ENCODE measurements around the gene PPP2R5C. TPM values are rescaled to one million over a fixed set of nuclear protein-coding genes. Genes with fewer than 3 reads are reported as not detected.

Gene PPP2R5C
- total and polyA plus RNA-seq, 2 experiments from 2014 or later: 60.4 to 84.9 TPM

DNA sequence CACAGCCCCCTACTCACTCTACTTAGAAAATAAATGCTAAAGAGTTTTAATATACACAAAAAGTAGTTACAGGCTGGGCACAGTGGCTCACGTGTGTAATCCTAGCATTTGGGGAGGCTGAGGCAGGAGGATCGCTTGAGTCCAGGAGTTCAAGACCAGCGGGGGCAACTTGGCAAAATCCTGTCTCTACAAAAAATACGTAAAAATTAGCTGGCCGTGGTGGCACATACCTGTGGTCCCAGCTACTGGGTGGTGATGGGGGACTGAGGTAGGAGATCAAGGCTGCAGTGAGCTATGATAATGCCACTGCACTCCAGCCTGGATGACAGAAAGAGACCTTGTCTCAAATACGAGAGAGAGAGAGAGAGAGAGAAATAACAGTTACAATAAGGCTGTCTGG, 193.0 kb downstream of the PPP2R5C start:
- DNase-seq (ENCODE audit: low read depth in 1 of 2, low spot score in 1 of 2): no peak
- TF ChIP-seq, protein P1, sequence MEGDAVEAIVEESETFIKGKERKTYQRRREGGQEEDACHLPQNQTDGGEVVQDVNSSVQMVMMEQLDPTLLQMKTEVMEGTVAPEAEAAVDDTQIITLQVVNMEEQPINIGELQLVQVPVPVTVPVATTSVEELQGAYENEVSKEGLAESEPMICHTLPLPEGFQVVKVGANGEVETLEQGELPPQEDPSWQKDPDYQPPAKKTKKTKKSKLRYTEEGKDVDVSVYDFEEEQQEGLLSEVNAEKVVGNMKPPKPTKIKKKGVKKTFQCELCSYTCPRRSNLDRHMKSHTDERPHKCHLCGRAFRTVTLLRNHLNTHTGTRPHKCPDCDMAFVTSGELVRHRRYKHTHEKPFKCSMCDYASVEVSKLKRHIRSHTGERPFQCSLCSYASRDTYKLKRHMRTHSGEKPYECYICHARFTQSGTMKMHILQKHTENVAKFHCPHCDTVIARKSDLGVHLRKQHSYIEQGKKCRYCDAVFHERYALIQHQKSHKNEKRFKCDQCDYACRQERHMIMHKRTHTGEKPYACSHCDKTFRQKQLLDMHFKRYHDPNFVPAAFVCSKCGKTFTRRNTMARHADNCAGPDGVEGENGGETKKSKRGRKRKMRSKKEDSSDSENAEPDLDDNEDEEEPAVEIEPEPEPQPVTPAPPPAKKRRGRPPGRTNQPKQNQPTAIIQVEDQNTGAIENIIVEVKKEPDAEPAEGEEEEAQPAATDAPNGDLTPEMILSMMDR (IDR thresholded peaks at IDR 0.05; ENCODE audit: low read depth, low read length): no peak
- H3K9me3 ChIP-seq (ENCODE audit: low read depth): no peaks in the 10 kb centered on the region
- H3K27me3 ChIP-seq: no peaks in the 10 kb centered on the region
- no peaks in the 10 kb centered on the region for H3K36me3 ChIP-seq
- H3K4me1 ChIP-seq (ENCODE audit: low read depth): no peaks in the 10 kb centered on the region
- no peak overlapping the region for H3K4me3 ChIP-seq
- no peak overlapping the region for H3K27ac ChIP-seq

DNA sequence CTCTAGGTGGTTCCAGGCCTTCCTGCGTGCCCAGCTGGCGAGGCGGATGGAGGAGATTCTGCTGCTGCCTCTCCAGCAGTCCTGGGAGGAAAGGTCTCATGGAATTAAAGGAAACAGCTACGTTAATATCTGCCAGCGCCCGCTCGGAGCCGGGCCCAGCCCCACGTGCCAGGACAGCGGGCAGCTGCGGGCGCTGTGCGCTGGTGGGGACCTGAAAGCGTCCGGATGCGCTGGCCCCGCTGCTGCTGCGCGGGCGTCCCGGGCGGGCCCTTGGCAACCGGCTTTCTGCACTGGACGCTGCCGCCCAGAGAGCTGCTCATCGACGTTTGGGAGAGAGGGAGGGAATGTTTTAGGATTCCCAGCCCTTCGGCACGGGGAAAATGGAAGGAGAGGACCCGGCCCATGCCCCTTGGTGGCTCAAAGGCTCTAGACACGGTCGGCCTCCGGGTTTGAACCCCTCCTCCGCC, 194.2 kb downstream of the PPP2R5C start:
- Histone ChIP-seq H3K4me1 (ENCODE audit: low read depth) (no peaks in the 10 kb centered on the region), H3K36me3 (no peaks in the 10 kb centered on the region), H3K27me3 (no peaks in the 10 kb centered on the region), H3K9me3 (ENCODE audit: low read depth) (no peaks in the 10 kb centered on the region), H3K4me3 (no peak overlapping the region), H3K27ac (no peak overlapping the region)
- DNase-seq (ENCODE audit: low read depth in 1 of 2, low spot score in 1 of 2): no peak
- TF ChIP-seq, protein P1 (IDR thresholded peaks at IDR 0.05; ENCODE audit: low read depth, low read length): no peak

DNA sequence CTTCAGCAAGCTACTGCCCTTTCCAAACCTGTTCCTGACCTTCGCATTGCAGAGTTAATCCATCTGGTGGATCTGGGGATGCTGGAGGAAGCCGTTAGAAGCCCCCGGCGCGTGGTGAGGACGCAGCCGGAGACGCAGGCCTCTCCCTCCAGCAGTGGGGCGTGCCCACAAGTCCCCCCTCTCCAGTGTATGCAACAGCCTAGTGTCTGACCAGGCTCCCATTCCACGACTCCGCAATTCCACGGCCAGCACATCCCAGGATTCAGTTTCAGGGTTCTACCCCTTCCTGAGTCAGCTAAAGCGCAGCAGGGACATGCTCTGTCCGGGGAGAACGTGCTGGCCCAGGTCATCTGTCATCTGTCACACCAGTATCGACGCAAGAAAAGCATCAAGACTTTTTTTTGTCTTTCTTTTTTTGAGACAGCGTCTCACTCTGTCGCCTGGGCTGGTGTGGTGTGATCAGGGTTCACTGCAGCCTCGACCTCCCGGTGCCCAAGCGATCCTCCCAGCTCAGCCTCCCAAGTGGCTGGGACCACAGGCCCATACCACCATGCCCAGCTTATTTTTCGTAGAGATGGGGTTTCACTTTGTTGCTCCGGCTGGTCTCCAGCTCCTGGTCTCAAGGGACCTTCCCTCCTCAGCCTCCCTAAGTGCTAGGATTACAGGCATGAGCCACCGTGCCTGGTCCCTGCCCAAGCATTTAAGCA, 194.8 kb downstream of the PPP2R5C start:
- TF ChIP-seq, protein P1 (IDR thresholded peaks at IDR 0.05; ENCODE audit: low read depth, low read length): no peak
- no peaks in the 10 kb centered on the region for H3K9me3 ChIP-seq (ENCODE audit: low read depth)
- no peak for DNase-seq (ENCODE audit: low read depth in 1 of 2, low spot score in 1 of 2)
- H3K27me3 ChIP-seq: no peaks in the 10 kb centered on the region
- no peak overlapping the region for H3K4me3 ChIP-seq
- no peaks in the 10 kb centered on the region for H3K36me3 ChIP-seq
- no peaks in the 10 kb centered on the region for H3K4me1 ChIP-seq (ENCODE audit: low read depth)
- no peak overlapping the region for H3K27ac ChIP-seq

DNA sequence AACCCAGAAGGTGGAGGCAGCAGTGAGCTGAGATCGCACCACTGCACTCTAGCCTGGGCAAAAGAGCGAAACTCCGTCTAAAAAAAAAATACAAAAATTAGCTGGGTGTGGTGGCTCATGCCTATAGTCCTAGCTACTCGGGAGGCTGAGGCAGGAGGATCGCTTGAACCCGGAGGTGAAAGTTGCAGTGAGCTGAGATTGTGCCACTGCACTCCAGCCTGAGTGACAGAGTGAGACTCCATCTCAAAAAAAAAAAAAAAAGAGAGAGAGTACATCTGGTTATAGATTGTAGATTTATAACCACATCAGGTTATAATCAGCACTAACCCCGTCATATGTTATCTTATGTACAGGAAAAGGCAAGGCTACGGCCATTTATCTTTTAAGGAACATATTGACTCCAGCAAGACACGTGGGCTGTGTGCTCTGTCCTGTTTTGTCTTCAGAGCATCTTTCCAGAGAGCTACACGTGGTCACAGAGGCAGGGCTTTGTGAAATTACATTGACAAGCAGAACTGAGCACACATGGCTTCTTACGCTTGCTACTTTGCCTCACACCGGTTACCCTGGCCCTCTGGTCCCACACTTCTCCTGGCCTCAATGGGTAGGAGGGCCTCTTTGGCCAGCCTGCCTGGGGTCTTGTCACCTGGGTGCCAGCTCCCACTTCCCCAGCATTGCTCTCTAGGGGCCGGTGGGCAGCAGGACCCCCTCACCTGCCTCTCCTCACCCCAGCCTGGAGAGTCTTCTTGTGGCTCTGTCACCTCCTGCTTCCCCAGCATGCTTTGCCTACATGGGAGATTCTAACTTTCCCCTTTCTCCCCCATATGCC, 196.1 kb downstream of the PPP2R5C start:
- Histone ChIP-seq H3K27me3 (no peaks in the 10 kb centered on the region), H3K36me3 (no peaks in the 10 kb centered on the region), H3K4me3 (no peak overlapping the region), H3K4me1 (ENCODE audit: low read depth) (no peaks in the 10 kb centered on the region), H3K9me3 (ENCODE audit: low read depth) (no peaks in the 10 kb centered on the region), H3K27ac (no peak overlapping the region)
- no peak for DNase-seq (ENCODE audit: low read depth in 1 of 2, low spot score in 1 of 2)
- TF ChIP-seq, protein P1 (IDR thresholded peaks at IDR 0.05; ENCODE audit: low read depth, low read length): no peak

DNA sequence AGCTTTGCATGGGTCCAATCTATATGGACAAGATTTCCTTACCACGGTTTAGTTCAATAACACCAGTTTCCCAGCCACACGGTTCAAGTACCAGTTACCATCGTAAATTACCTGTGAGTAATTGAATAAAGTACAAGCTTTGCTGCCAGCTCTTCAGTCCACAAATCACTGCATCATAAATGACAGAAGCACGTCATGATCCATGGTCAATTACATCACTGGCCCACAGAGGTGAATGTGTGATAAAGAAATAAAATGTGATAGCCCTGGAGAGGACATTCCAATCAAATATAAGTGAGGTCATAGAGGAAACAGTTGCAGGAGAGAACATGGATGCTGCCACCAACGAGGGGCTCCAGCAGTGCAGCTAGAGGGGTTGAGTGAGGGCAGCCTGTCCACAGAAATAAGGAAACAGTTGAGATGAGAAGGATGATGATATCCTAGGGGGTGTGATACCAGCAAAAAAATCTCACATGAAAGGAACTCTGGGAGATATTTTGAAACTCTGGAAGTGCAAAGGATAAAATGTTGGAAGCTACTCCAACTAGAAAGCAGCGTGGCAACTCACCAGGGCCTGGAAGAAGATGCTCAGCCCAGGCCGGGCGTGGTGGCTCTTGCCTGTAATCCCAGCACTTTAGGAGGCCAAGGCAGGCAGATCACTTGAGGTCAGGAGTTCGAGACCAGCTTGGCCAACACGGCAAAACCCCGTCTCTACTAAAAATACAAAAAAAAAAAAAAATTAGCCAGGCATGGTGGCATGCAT, 197.1 kb downstream of the PPP2R5C start:
- TF ChIP-seq, protein P1 (IDR thresholded peaks at IDR 0.05; ENCODE audit: low read depth, low read length): no peak
- no peak for DNase-seq (ENCODE audit: low read depth in 1 of 2, low spot score in 1 of 2)
- Histone ChIP-seq H3K4me1 (ENCODE audit: low read depth) (no peaks in the 10 kb centered on the region), H3K27ac (no peak overlapping the region), H3K27me3 (no peaks in the 10 kb centered on the region), H3K36me3 (no peaks in the 10 kb centered on the region), H3K4me3 (no peak overlapping the region), H3K9me3 (ENCODE audit: low read depth) (no peaks in the 10 kb centered on the region)

Measured in cardiac muscle cell (in vitro differentiated cells and primary cell).